Suprapubic skin (tissue), 4 donors: ENCODE measurements around the gene TGFBI. TPM values are rescaled to one million over a fixed set of nuclear protein-coding genes. Genes with fewer than 3 reads are reported as not detected.

ENCODE experiments used
- DNase-seq, 2 donors: peaks; one replicate each; pipeline ENCODE4 v3.0.0-alpha.2; 2019; ENCODE audit warnings: low spot score in 2 of 2
- H3K27ac ChIP-seq: fragments of 200-600 bp; sonication (generic); one replicate; pipeline ENCODE4 v1.5.1; 2019
- H3K27me3 ChIP-seq: fragments of 200-600 bp; sonication (generic); one replicate; pipeline ENCODE4 v1.5.1; 2019
- H3K36me3 ChIP-seq: fragments of 200-600 bp; sonication (generic); one replicate; pipeline ENCODE4 v1.5.1; 2019
- H3K4me1 ChIP-seq: fragments of 200-600 bp; sonication (generic); one replicate; pipeline ENCODE4 v1.5.1; 2019
- H3K4me3 ChIP-seq: fragments of 200-600 bp; sonication (generic); one replicate; pipeline ENCODE4 v1.5.1; 2019; ENCODE audit warnings: mild to moderate bottlenecking
- H3K9me3 ChIP-seq: fragments of 200-600 bp; sonication (generic); one replicate; pipeline ENCODE4 v1.5.1; 2019
- CTCF ChIP-seq, 2 donors: fragments of 200-600 bp in 1 of 2; fragments of 450-650 bp in 1 of 2; sonication (generic) in 1 of 2; IDR thresholded peaks; one replicate each; pipeline ENCODE4 v1.5.1; 2016 to 2019; ENCODE audit warnings: antibody characterized with exemption in 2 of 2, mild to moderate bottlenecking in 1 of 2, moderate library complexity in 1 of 2
- EP300 ChIP-seq: sonication (generic); formaldehyde crosslinking; IDR thresholded peaks from one replicate; pipeline ENCODE4 v1.6.1; 2017; ENCODE audit warnings: antibody characterized with exemption
- POLR2A ChIP-seq, 2 donors: fragments of 450-650 bp; IDR thresholded peaks; one replicate each; pipeline ENCODE4 v1.6.1; 2017; ENCODE audit warnings: antibody characterized with exemption in 2 of 2, mild to moderate bottlenecking in 2 of 2, moderate library complexity in 2 of 2
- POLR2AphosphoS5 ChIP-seq, 3 donors: sonication (generic); formaldehyde crosslinking; IDR thresholded peaks; one replicate each; pipeline ENCODE4 v1.6.1; 2017; ENCODE audit warnings: antibody characterized with exemption in 3 of 3
- WGBS: methylation state at CpG from one replicate; pipeline ENCODE4 v1.1.5; 2018; 5-methylcytosine and 5-hydroxymethylcytosine counted together
- total RNA-seq, 4 donors: library from RNA; depleted of rRNA; stranded (reverse); fragments of >200 nt; gene quantifications; one replicate each; pipeline ENCODE4 v1.1.0, GENCODE V29; 2016

The TGFBI gene
- total RNA-seq, 4 donors from 2014 or later = 300 to 719 (median 389) TPM

GRCh38 chr5:136035837-136036236 is 7.0 kb downstream of the TGFBI start:
- H3K4me3 ChIP-seq = no peak overlapping the region
- no peak overlapping the region for H3K27ac ChIP-seq
- TF ChIP-seq POLR2A (IDR thresholded peaks at IDR 0.05) = no peak
- TF ChIP-seq POLR2AphosphoS5 (IDR thresholded peaks at IDR 0.05) = no peak
- no peak for TF ChIP-seq CTCF (IDR thresholded peaks at IDR 0.05)
- TF ChIP-seq EP300 = no peak
- 48% methylated on average over 7 of the region's 7 CpGs for WGBS
- no peaks in the 10 kb centered on the region for H3K9me3 ChIP-seq
- H3K27me3 ChIP-seq = no peaks in the 10 kb centered on the region
- peaks cover 3% of the 10 kb centered on the region for H3K36me3 ChIP-seq
- H3K4me1 ChIP-seq = peaks cover 67% of the 10 kb centered on the region
- peak in 1 of 2 donors; percentile 42 for DNase-seq

DNA sequence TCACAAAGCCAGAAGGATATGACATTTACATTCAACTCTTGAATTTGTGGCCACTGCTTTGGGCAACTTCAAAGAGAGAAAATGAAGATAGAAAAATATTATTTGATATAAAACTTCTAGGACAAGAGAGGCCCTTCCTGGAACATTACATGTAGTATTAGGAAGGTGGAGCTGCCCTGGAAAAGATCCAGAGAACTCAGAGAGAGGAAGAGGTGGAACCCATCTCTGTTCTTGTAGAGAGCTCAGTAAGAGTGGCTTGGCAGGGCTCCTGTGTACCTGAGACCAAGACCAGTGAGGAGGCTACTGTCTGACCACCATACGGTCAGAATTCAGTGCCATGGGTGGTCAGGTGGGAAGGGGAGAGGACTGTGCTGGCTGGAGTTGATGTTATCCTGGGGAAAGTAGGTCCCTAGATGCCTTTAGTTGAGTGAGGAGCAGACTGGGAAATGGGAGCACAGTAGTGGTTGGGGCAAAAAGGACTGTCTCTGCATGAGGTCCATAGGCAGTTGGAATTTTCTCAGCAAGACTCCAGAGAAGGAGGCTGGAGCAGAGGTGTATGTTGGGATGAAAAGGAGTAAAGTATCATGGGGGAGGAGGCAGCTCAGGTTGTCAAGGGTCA is 7.6 kb downstream of the TGFBI start:
- Histone ChIP-seq H3K9me3 (no peaks in the 10 kb centered on the region), H3K27me3 (no peaks in the 10 kb centered on the region), H3K4me1 (peaks cover 63% of the 10 kb centered on the region), H3K4me3 (no peak overlapping the region), H3K36me3 (peaks cover 3% of the 10 kb centered on the region), H3K27ac (peak overlapping the region; percentile 40)
- WGBS = 95% methylated on average over 1 of the region's 1 CpG
- TF ChIP-seq EP300 (no peak), POLR2AphosphoS5 (IDR thresholded peaks at IDR 0.05) (no peak), POLR2A (IDR thresholded peaks at IDR 0.05) (no peak), CTCF (IDR thresholded peaks at IDR 0.05) (no peak)
- DNase-seq = peak; percentile 43

GRCh38 chr5:136037001-136037705 is 8.4 kb downstream of the TGFBI start:
- no peaks in the 10 kb centered on the region for H3K9me3 ChIP-seq
- no peak overlapping the region for H3K4me3 ChIP-seq
- H3K27ac ChIP-seq = peak overlapping the region; percentile 40
- DNase-seq = peak; percentile 48 to 58
- WGBS = 53% methylated on average over 10 of the region's 10 CpGs
- no peaks in the 10 kb centered on the region for H3K27me3 ChIP-seq
- peaks cover 55% of the 10 kb centered on the region for H3K4me1 ChIP-seq
- TF ChIP-seq EP300 (no peak), POLR2AphosphoS5 (IDR thresholded peaks at IDR 0.05) (no peak), CTCF (IDR thresholded peaks at IDR 0.05) (no peak), POLR2A (IDR thresholded peaks at IDR 0.05) (no peak)
- peaks cover 3% of the 10 kb centered on the region for H3K36me3 ChIP-seq

DNA sequence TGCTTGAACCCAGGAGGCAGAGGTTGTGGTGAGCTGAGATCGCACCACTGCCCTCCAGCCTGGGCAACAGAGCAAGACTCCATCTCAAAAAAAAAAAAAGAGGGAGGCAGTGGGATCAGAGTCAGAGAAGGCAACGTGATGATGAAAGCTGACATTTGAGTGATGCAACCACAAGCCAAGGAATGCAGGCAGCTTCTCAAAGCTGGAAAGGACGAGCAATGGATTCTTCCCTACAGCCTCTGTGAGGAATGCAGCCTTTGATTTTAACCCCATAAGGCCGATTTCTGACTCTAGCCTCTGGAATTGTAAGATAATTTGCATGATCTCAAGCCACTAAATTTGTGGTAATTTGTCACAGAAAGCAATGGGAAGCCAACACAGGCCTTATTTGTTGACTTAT is 9.8 kb downstream of the TGFBI start:
- Histone ChIP-seq H3K27ac (no peak overlapping the region), H3K4me3 (no peak overlapping the region), H3K36me3 (peaks cover 5% of the 10 kb centered on the region), H3K9me3 (no peaks in the 10 kb centered on the region), H3K4me1 (peaks cover 40% of the 10 kb centered on the region), H3K27me3 (no peaks in the 10 kb centered on the region)
- TF ChIP-seq POLR2AphosphoS5 (IDR thresholded peaks at IDR 0.05) (no peak), EP300 (no peak), POLR2A (IDR thresholded peaks at IDR 0.05) (no peak), CTCF (IDR thresholded peaks at IDR 0.05) (no peak)
- no peak for DNase-seq
- 78% methylated on average over 4 of the region's 4 CpGs for WGBS

DNA sequence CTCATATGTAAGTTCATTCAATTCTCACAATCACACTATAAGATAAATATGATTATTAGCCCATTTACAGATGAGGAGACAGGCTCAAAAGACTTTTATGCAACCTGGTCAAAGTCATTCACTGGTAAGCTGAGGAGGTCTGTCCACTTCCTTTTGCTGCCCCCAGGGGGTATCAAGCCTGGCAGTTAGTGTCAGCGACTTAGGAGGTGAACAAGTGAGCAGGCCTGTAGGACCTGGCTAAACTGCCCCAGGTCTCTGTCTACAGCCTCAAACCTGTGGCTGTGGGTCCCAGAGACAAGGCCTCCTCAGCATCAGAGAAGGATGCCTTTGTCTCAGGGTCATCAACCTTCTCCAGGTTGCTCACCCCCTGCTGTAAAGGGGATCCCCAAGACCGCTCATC is 10.4 kb downstream of the TGFBI start:
- Histone ChIP-seq H3K27me3 (no peaks in the 10 kb centered on the region), H3K4me1 (peaks cover 35% of the 10 kb centered on the region), H3K9me3 (no peaks in the 10 kb centered on the region), H3K4me3 (no peak overlapping the region), H3K27ac (no peak overlapping the region), H3K36me3 (peaks cover 11% of the 10 kb centered on the region)
- TF ChIP-seq CTCF (IDR thresholded peaks at IDR 0.05) (no peak), POLR2A (IDR thresholded peaks at IDR 0.05) (no peak), EP300 (no peak), POLR2AphosphoS5 (IDR thresholded peaks at IDR 0.05) (no peak)
- WGBS = 100% methylated on average over 1 of the region's 2 CpGs
- DNase-seq = no peak
